GM12878 (cell line): ENCODE measurements around the gene NOTCH3. TPM values are rescaled to one million over a fixed set of nuclear protein-coding genes. Genes with fewer than 3 reads are reported as not detected.
A peak's percentile ranks its signal among the peaks of the same experiment; 100 is the strongest.

Experiments
- ATAC-seq: fragments of 200-7000 bp; cut with Tn5 transposase; 3 replicates; pipeline ENCODE4 v1.9.1; 2020; ENCODE audit warnings: mild to moderate bottlenecking, moderate library complexity
- Bru-seq: library from RNA; stranded (reverse); fragments of 400-500 nt; gene quantifications from one replicate; lab custom pipeline; 2021; lab: Mats Ljungman, UMichigan
- BruChase-seq, 2 experiments: library from RNA; stranded (reverse); fragments of 400-500 nt; gene quantifications; one replicate each; lab custom pipeline; 2021; lab: Mats Ljungman, UMichigan
- BruUV-seq: library from RNA; stranded (reverse); fragments of 400-500 nt; replicated peaks from 2 replicates; lab custom pipeline; 2021; lab: Mats Ljungman, UMichigan
- CTCF ChIA-PET: fragments of 300-600 bp; sonication (Branson Sonifier 250); formaldehyde crosslinking; extraction: SDS; loops from one replicate; lab custom pipeline; 2021; ENCODE audit warnings: inconsistent platforms; lab: Yijun Ruan, JAX
- POLR2A ChIA-PET: fragments of 350-600 bp; formaldehyde crosslinking; extraction: SDS; loops from one replicate; lab custom pipeline; 2021; ENCODE audit warnings: inconsistent platforms; lab: Charles Lee
- RAD21 ChIA-PET: fragments of 300-600 bp; sonication (Branson Sonifier 250); formaldehyde crosslinking; loops from one replicate; lab custom pipeline; 2023; ENCODE audit warnings: antibody characterized with exemption; ENCODE audit not compliant: unreplicated experiment; lab: Charles Lee
- SMC1A ChIA-PET: fragments of 300-600 bp; sonication (Branson Sonifier 250); formaldehyde crosslinking; loops from one replicate; lab custom pipeline; 2023; ENCODE audit not compliant: unreplicated experiment, uncharacterized antibody; lab: Charles Lee
- DNase-seq: peaks from one replicate; pipeline ENCODE4 v3.0.0-alpha.2; 2011; ENCODE audit warnings: low read depth, low spot score
- FAIRE-seq: peaks from 3 replicates; lab custom pipeline; 2011; peaks lifted over from hg19 to GRCh38; lab: Jason Lieb, UNC
- H2AFZ ChIP-seq: 2 replicates; pipeline ENCODE4 v1.6.0; 2011; ENCODE audit warnings: low read depth, low read length, control low read depth; ENCODE audit not compliant: control insufficient read depth
- H3K27ac ChIP-seq: 2 replicates; pipeline ENCODE4 v1.5.1; 2011; ENCODE audit warnings: control low read depth; ENCODE audit not compliant: control insufficient read depth, insufficient read depth
- H3K27me3 ChIP-seq, 2 experiments: replicated peaks in 1 of 2; 2 replicates each; pipeline versions ENCODE4 v1.6.0 to v1.6.1; 2011; ENCODE audit warnings: low read length in 1 of 2; ENCODE audit not compliant: control insufficient read depth in 2 of 2, insufficient read depth in 2 of 2
- H3K36me3 ChIP-seq, 2 experiments: 2 replicates each; pipeline ENCODE4 v1.5.1; 2011; ENCODE audit warnings: low read length in 1 of 2; ENCODE audit not compliant: control insufficient read depth in 2 of 2, insufficient read depth in 2 of 2
- H3K4me1 ChIP-seq: 2 replicates; pipeline ENCODE4 v1.6.1; 2011; ENCODE audit warnings: mild to moderate bottlenecking, low read length, moderate library complexity, mixed read lengths; ENCODE audit not compliant: control insufficient read depth, insufficient read depth
- H3K4me2 ChIP-seq: 2 replicates; pipeline ENCODE4 v1.6.0; 2011; ENCODE audit warnings: control low read depth; ENCODE audit not compliant: control insufficient read depth, insufficient read depth
- H3K4me3 ChIP-seq: fragments of 200-600 bp; sonication (generic); 2 replicates; pipeline ENCODE4 v1.5.1; 2016
- H3K79me2 ChIP-seq: 2 replicates; pipeline ENCODE4 v1.6.0; 2011; ENCODE audit warnings: low read length; ENCODE audit not compliant: control insufficient read depth, insufficient read depth
- H3K9ac ChIP-seq: 2 replicates; pipeline ENCODE4 v1.8.0; 2011; ENCODE audit warnings: low read length, control low read depth, mixed read lengths; ENCODE audit not compliant: control insufficient read depth, insufficient read depth
- H3K9me3 ChIP-seq: replicated peaks from 3 replicates; pipeline ENCODE4 v1.5.1; 2011; ENCODE audit warnings: mild to moderate bottlenecking, low read length; ENCODE audit not compliant: control insufficient read depth, insufficient read depth
- H4K20me1 ChIP-seq: 2 replicates; pipeline ENCODE4 v1.6.0; 2011; ENCODE audit not compliant: control insufficient read depth, insufficient read depth
- MXI1 ChIP-seq: fragments of 150-350 bp; IDR thresholded peaks from 2 replicates; pipeline ENCODE4 v1.6.1; 2011; ENCODE audit warnings: low read depth, mild to moderate bottlenecking, inconsistent platforms, low read length, improper control_type of control experiment
- PRDM15 ChIP-seq: fragments of 450-650 bp; formaldehyde crosslinking; IDR thresholded peaks from 2 replicates; pipeline ENCODE4 v1.4.0; 2020; ENCODE audit warnings: mild to moderate bottlenecking, moderate library complexity
- SMARCA5 ChIP-seq: fragments of 450-650 bp; IDR thresholded peaks from 2 replicates; pipeline ENCODE4 v1.6.1; 2017; ENCODE audit warnings: mild to moderate bottlenecking
- ZNF274 ChIP-seq: IDR thresholded peaks from one replicate; pipeline ENCODE4 v1.8.0; 2011; ENCODE audit not compliant: insufficient read length, insufficient read depth
- WGBS: methylation state at CpG from one replicate; pipeline ENCODE4 v1.1.6; 2016; ENCODE audit warnings: low lambda C conversion rate; ENCODE audit not compliant: insufficient replicate concordance, insufficient coverage; ENCODE audit errors: missing lambda C conversion rate; 5-methylcytosine and 5-hydroxymethylcytosine counted together
- in situ Hi-C: fragments of 300-500 bp; cut with MboI; formaldehyde crosslinking; loops from 9 replicates; pipeline ENCODE4 v1.14.3; 2018; ENCODE audit warnings: mixed read lengths
- intact Hi-C: fragments of 100-400 bp; cut with micrococcal nuclease; formaldehyde crosslinking; loops from one replicate; pipeline ENCODE4 v1.14.2; 2022; ENCODE audit not compliant: unreplicated experiment
- long read RNA-seq, 2 experiments: library from polyadenylated mRNA; unstranded; transcript quantifications; one replicate each; pipeline ENCODE4 v2.0.0, GENCODE V29; 2019 to 2020
- polyA minus RNA-seq, 3 experiments: library from RNA; depleted of rRNA, polyadenylated mRNA; stranded (reverse); fragments of >200 nt; gene quantifications; 2 replicates each; pipeline ENCODE4 v1.2.3, GENCODE V29; 2011
- polyA plus RNA-seq, 11 experiments: library from polyadenylated mRNA; depleted of rRNA in 4 of 11; unstranded in 6 of 11; stranded (reverse) in 5 of 11; fragments of >200 nt; fragmentation: Nextera tagmentation in 4 of 11; fragmentation: Illumina TruSeq in 1 of 11; extraction: Ambion mirVana in 4 of 11; extraction: Trizol in 1 of 11; gene quantifications; 1 replicate in 1 of 11; 2 replicates in 10 of 11; pipeline versions ENCODE4 v1.2.1 to v1.2.3, GENCODE V29; 2011 to 2016; ENCODE audit warnings: inconsistent platforms in 2 of 11, missing spikeins in 2 of 11, low read depth in 1 of 11
- total RNA-seq, 4 experiments: library from RNA; depleted of rRNA in 3 of 4; stranded (reverse); fragments of >200 nt in 3 of 4; fragmentation: Illumina TruSeq in 1 of 4; extraction: Trizol in 1 of 4; gene quantifications; 2 replicates each; pipeline versions ENCODE4 v1.2.1 to v1.2.3, GENCODE V29; 2013 to 2021

The NOTCH3 gene
- total RNA-seq (2013; cell fraction: nucleolus; rRNA removed), result not detected in 2 replicates
- total RNA-seq (2014; rRNA removed), result 0.11 TPM in 1 of 2 replicates, not detected in the other
- not detected in 2 replicates for total RNA-seq (2014; rRNA removed; fragmentation: Illumina TruSeq; extraction: Trizol)
- total RNA-seq (2021), result 0.10 and 0.37 TPM in 2 replicates
- not detected for polyA plus RNA-seq (2011; ENCODE audit: low read depth)
- not detected in 2 replicates for polyA plus RNA-seq (2011; rRNA removed)
- not detected in 2 replicates for polyA plus RNA-seq (2011; cell fraction: cytosol; rRNA removed)
- 0.01 TPM in 1 of 2 replicates, not detected in the other for polyA plus RNA-seq (2011; cell fraction: nucleus; rRNA removed)
- polyA plus RNA-seq (2012), result 0.07 and 0.12 TPM in 2 replicates
- polyA plus RNA-seq (2014; fragmentation: Illumina TruSeq; extraction: Trizol), result 0.01 TPM in 1 of 2 replicates, not detected in the other
- polyA plus RNA-seq (2014; fragmentation: Nextera tagmentation; extraction: Ambion mirVana), result not detected
- polyA plus RNA-seq (2014; rRNA removed), result 0.03 and 0.42 TPM in 2 replicates
- under 1 TPM in 1 of 2 experiments, not detected in 1; 0.03 TPM for polyA plus RNA-seq (2016; fragmentation: Nextera tagmentation; extraction: Ambion mirVana)
- not detected in 2 replicates for polyA minus RNA-seq (2011; rRNA and poly(A)+ RNA removed)
- polyA minus RNA-seq (2011; cell fraction: cytosol; rRNA and poly(A)+ RNA removed), result not detected in 2 replicates
- not detected in 2 replicates for polyA minus RNA-seq (2011; cell fraction: nucleus; rRNA and poly(A)+ RNA removed)
- Bru-seq, nascent RNA, result not detected
- BruChase-seq, experiment 1, labeled RNA remaining after a 6-hour chase, result percentile 5 among the genes with signal in this experiment
- percentile 12 among the genes with signal in this experiment for BruChase-seq, experiment 2, labeled RNA remaining after a 2-hour chase
- long read RNA-seq, experiment 1, result 0 reads
- long read RNA-seq, experiment 2, result 0 reads

GRCh38 chr19:15200553-15201364 is at the start of gene NOTCH3:
Gene NOTCH3, minus strand, starts transcription at chr19:15200995. Its CDS starts 90 bp downstream, at chr19:15200905.
- ChIA-PET CTCF (no interaction called here), POLR2A (interaction anchor here (0.6 kb wide), 1 partner anchor 16 kb away, joined by 5 read pairs; no protein-coding TSS in a partner anchor), SMC1A (no interaction called here), RAD21 (no interaction called here)
- ATAC-seq (no peak), FAIRE-seq (no peak), DNase-seq (no peak)
- TF ChIP-seq SMARCA5 (no peak), PRDM15 (no peak), MXI1 (no peak), ZNF274 (no peak)
- H3K36me3 ChIP-seq, result no peaks in the 10 kb centered on the region
- no TSS peak for BruUV-seq
- no peaks in the 10 kb centered on the region for H4K20me1 ChIP-seq
- H3K4me3 ChIP-seq, result no peak within 1 kb of the TSS
- no peak within 1 kb of the TSS for H3K4me2 ChIP-seq
- peaks cover 0 to 2% of the 10 kb centered on the region in 2 experiments; a peak in 2 of 4 replicates for H3K27me3 ChIP-seq
- H3K9me3 ChIP-seq, result no peaks in the 10 kb centered on the region
- intact Hi-C loops (no loop called here), in situ Hi-C loops (no loop called here)
- H3K27ac ChIP-seq, result no peak within 1 kb of the TSS
- H3K4me1 ChIP-seq, result no peaks in the 10 kb centered on the region
- WGBS, result 28% methylated on average over 26 of the region's 74 CpGs
- no peak within 1 kb of the TSS for H3K9ac ChIP-seq
- no peaks in the 10 kb centered on the region for H3K79me2 ChIP-seq
- H2AFZ ChIP-seq, result no peak within 1 kb of the TSS
